Measurements from ENCODE around the gene MAP4K1. TPM values are rescaled to one million over a fixed set of nuclear protein-coding genes. Genes with fewer than 3 reads are reported as not detected.
A peak's percentile ranks its signal among the peaks of the same experiment; 100 is the strongest.

Gene MAP4K1
- total RNA-seq, 2 experiments from 2014 or later, result 173 to 185 TPM

- Histone ChIP-seq H3K9me3 (ENCODE audit: control insufficient read depth in 1 of 2, insufficient read depth in 1 of 2, low read length in 2 of 2) (no peaks in the 10 kb centered on the region), H3K27ac (ENCODE audit: low read depth in 1 of 2, low read length in 2 of 2) (no peak overlapping the region), H3K4me3 (ENCODE audit: low read length) (no peak overlapping the region), H3K36me3 (ENCODE audit: insufficient read depth, low read length) (peaks cover 14% of the 10 kb centered on the region), H3K4me1 (ENCODE audit: insufficient read depth, low read length) (peaks cover 83% of the 10 kb centered on the region), H3K27me3 (ENCODE audit: control insufficient read depth in 1 of 2, insufficient read depth in 2 of 2, low read length in 2 of 2) (peaks cover 3 to 13% of the 10 kb centered on the region in 2 experiments)
- H3K27me3 Mint-ChIP-seq, result peaks cover 76% of the 10 kb centered on the region
- H3K27ac Mint-ChIP-seq, result no peak overlapping the region
- H3K36me3 Mint-ChIP-seq (ENCODE audit: low read depth), result no peaks in the 10 kb centered on the region
- POLR2A ChIA-PET, result interaction anchor here (0.5 kb wide), 1 partner anchor 155 kb away, joined by 3 read pairs; no protein-coding TSS in a partner anchor
- H3K9me3 Mint-ChIP-seq, result no peaks in the 10 kb centered on the region
- no peak overlapping the region for H3K4me3 Mint-ChIP-seq
- intact Hi-C loops (cut with DNase I, micrococcal nuclease), result no loop called here
- H3K4me1 Mint-ChIP-seq (ENCODE audit: low read depth), result peaks cover 74% of the 10 kb centered on the region
- DNase-seq (peak in 2 of 14 experiments; percentile 37 to 50), ATAC-seq (ENCODE audit: poor library complexity) (no peak)
- no peak for TF ChIP-seq CTCF (IDR thresholded peaks at IDR 0.05)
- CTCF ChIA-PET, result interaction anchor here (1.1 kb wide), 1 partner anchor 28 kb away, joined by 3 read pairs; no protein-coding TSS in a partner anchor
Observed at GRCh38 chr19:38653028-38653571, 35.3 kb upstream of the MAP4K1 start.

- intact Hi-C loops (cut with DNase I, micrococcal nuclease), result no loop called here
- no peaks in the 10 kb centered on the region for H3K9me3 Mint-ChIP-seq
- CTCF ChIA-PET, result interaction anchor here (1.0 kb wide), 1 partner anchor 119 kb away, joined by 3 read pairs; no protein-coding TSS in a partner anchor
- Histone ChIP-seq H3K4me3 (ENCODE audit: low read length) (no peak overlapping the region), H3K4me1 (ENCODE audit: insufficient read depth, low read length) (peaks cover 72% of the 10 kb centered on the region), H3K27ac (ENCODE audit: low read depth in 1 of 2, low read length in 2 of 2) (no peak overlapping the region), H3K36me3 (ENCODE audit: insufficient read depth, low read length) (peaks cover 9% of the 10 kb centered on the region), H3K27me3 (ENCODE audit: control insufficient read depth in 1 of 2, insufficient read depth in 2 of 2, low read length in 2 of 2) (peaks cover 3 to 15% of the 10 kb centered on the region in 2 experiments), H3K9me3 (ENCODE audit: control insufficient read depth in 1 of 2, insufficient read depth in 1 of 2, low read length in 2 of 2) (no peaks in the 10 kb centered on the region)
- TF ChIP-seq CTCF (IDR thresholded peaks at IDR 0.05), result no peak
- POLR2A ChIA-PET, result no interaction called here
- no peak overlapping the region for H3K27ac Mint-ChIP-seq
- DNase-seq (peak in 1 of 14 experiments; percentile 31), ATAC-seq (ENCODE audit: poor library complexity) (no peak)
- H3K27me3 Mint-ChIP-seq, result peaks cover 64% of the 10 kb centered on the region
- peak overlapping the region; percentile 85 for H3K4me3 Mint-ChIP-seq
- H3K36me3 Mint-ChIP-seq (ENCODE audit: low read depth), result peaks cover 4% of the 10 kb centered on the region
- peaks cover 63% of the 10 kb centered on the region for H3K4me1 Mint-ChIP-seq (ENCODE audit: low read depth)
Observed at GRCh38 chr19:38650911-38651584, 33.3 kb upstream of the MAP4K1 start.

GRCh38 chr19:38650172-38650775 is 32.5 kb upstream of the MAP4K1 start:
- H3K27me3 ChIP-seq (ENCODE audit: control insufficient read depth in 1 of 2, insufficient read depth in 2 of 2, low read length in 2 of 2), result peaks cover 3 to 14% of the 10 kb centered on the region in 2 experiments
- no peaks in the 10 kb centered on the region for H3K9me3 Mint-ChIP-seq
- H3K4me1 ChIP-seq (ENCODE audit: insufficient read depth, low read length), result peaks cover 64% of the 10 kb centered on the region
- H3K36me3 ChIP-seq (ENCODE audit: insufficient read depth, low read length), result peaks cover 9% of the 10 kb centered on the region
- peak overlapping the region; percentile 96 for H3K4me3 ChIP-seq (ENCODE audit: low read length)
- peaks cover 4% of the 10 kb centered on the region for H3K36me3 Mint-ChIP-seq (ENCODE audit: low read depth)
- peak overlapping the region; percentile 85 for H3K4me3 Mint-ChIP-seq
- peaks cover 58% of the 10 kb centered on the region for H3K27me3 Mint-ChIP-seq
- no peak overlapping the region for H3K27ac Mint-ChIP-seq
- no peak overlapping the region for H3K27ac ChIP-seq (ENCODE audit: low read depth in 1 of 2, low read length in 2 of 2)
- intact Hi-C loops (cut with DNase I, micrococcal nuclease), result no loop called here
- ChIA-PET CTCF (interaction anchor here (1.0 to 2.0 kb wide), 2 partner anchors 13 to 119 kb away, joined by 3 to 5 read pairs; no protein-coding TSS in a partner anchor), POLR2A (no interaction called here)
- DNase-seq (no peak), ATAC-seq (ENCODE audit: poor library complexity) (no peak)
- no peak for TF ChIP-seq CTCF (IDR thresholded peaks at IDR 0.05)
- H3K9me3 ChIP-seq (ENCODE audit: control insufficient read depth in 1 of 2, insufficient read depth in 1 of 2, low read length in 2 of 2), result no peaks in the 10 kb centered on the region
- H3K4me1 Mint-ChIP-seq (ENCODE audit: low read depth), result peaks cover 55% of the 10 kb centered on the region

All from CD4-positive, alpha-beta T cell (primary cell).